SK-N-SH treated with all-trans-retinoic acid at 6 μM for 48 hours (cell line): Measurements from ENCODE around the gene TIMM23.
"Not testable (repeated sequence)": the region's sequence is repeated elsewhere in the genome, so short reads cannot be mapped to it uniquely, and the experiment has no call there.

Source experiments
- BACH2 ChIP-seq: fragments of 250-450 bp; sonication (Bioruptor Pico); IDR thresholded peaks from 2 replicates; pipeline ENCODE4 v1.9.0; 2021; ENCODE audit warnings: mild to moderate bottlenecking, borderline replicate concordance
- CSRNP3 ChIP-seq: fragments of 250-450 bp; sonication (Bioruptor Pico); IDR thresholded peaks from 2 replicates; pipeline ENCODE4 v1.5.1; 2021; ENCODE audit warnings: mild to moderate bottlenecking, moderate library complexity
- OSR1 ChIP-seq: fragments of 250-450 bp; sonication (Bioruptor Pico); IDR thresholded peaks from 2 replicates; pipeline ENCODE4 v1.8.0; 2022; ENCODE audit warnings: moderate library complexity, mild to moderate bottlenecking, inconsistent platforms
- TCF4 ChIP-seq: fragments of 250-450 bp; sonication (Bioruptor Pico); IDR thresholded peaks from 2 replicates; pipeline ENCODE4 v1.8.0; 2021; ENCODE audit warnings: mild to moderate bottlenecking, moderate library complexity, borderline replicate concordance
- TOX ChIP-seq: fragments of 250-450 bp; sonication (Bioruptor Pico); IDR thresholded peaks from 2 replicates; pipeline ENCODE4 v1.8.0; 2021; ENCODE audit warnings: mild to moderate bottlenecking, moderate library complexity, borderline replicate concordance
- ZFP3 ChIP-seq: fragments of 250-450 bp; sonication (Bioruptor Pico); IDR thresholded peaks from 2 replicates; pipeline ENCODE4 v1.5.0; 2020; ENCODE audit warnings: mild to moderate bottlenecking, moderate library complexity
- ZFP30 ChIP-seq: fragments of 450-650 bp; formaldehyde crosslinking; IDR thresholded peaks from 2 replicates; pipeline ENCODE4 v1.5.0; 2022; ENCODE audit warnings: mild to moderate bottlenecking, moderate library complexity

DNA sequence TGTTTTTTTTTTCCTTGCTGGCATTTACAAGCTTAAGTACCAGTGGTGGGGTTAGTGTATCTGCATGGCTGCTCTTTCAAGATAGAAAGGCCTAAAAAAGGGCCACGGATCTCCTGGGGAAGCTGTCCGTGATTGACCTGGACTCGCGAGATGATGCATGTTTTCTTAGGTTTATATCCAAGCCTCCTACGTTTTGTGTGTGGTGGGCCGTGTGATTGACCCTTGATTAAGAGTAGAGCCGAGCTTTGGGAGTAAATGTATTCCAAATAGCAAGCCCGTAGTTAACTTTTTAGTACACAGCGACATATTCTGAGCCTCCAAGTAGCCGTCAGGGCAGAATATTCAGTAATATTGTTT, 502 bp downstream of the TIMM23 start:
- TF ChIP-seq BACH2 (CRISPR knock-in tag); OSR1 (CRISPR knock-in tag); ZFP30 (CRISPR knock-in tag); ZFP3 (CRISPR knock-in tag); TOX; TCF4 (CRISPR knock-in tag); CSRNP3 (CRISPR knock-in tag): not testable (repeated sequence)
